Fibroblast of lung (primary cell): ENCODE results near the gene SLC25A3.

Experiments
- EZH2 ChIP-seq: IDR thresholded peaks from 2 replicates; pipeline ENCODE4 v1.5.1; 2012; ENCODE audit warnings: low read length, control low read depth, mild to moderate bottlenecking; ENCODE audit errors: missing control alignments
- TF ChIP-seq, protein P1 (sequence below), 2 donors: IDR thresholded peaks in 1 of 2; conservative IDR thresholded peaks in 1 of 2; 1 replicate in 1 of 2; 2 replicates in 1 of 2; pipeline ENCODE4 v1.5.1; 2011 to 2012; ENCODE audit warnings: low read length in 2 of 2, control low read depth in 1 of 2, inconsistent platforms in 1 of 2, low read depth in 1 of 2, mild to moderate bottlenecking in 1 of 2

DNA sequence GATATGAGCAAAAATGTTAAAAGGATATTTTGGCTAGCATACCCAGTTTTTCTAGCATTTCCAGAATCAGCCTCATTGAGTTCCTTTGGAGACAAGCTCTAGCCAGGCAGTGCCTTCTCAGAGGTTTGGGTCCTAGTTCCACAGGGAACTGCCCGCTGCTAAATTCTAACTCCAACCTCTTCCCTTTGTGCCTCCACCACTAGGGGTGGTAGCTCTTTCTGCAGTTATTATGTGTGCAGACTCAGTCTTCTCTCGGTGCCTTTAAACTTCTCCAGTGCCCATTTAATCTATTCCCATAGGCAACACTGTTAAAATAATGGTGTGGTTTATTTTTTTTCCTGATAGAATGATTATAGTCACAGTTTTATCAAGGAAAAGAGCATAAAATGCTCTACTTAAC is 21.5 kb upstream of the SLC25A3 start:
- TF ChIP-seq, protein P1, sequence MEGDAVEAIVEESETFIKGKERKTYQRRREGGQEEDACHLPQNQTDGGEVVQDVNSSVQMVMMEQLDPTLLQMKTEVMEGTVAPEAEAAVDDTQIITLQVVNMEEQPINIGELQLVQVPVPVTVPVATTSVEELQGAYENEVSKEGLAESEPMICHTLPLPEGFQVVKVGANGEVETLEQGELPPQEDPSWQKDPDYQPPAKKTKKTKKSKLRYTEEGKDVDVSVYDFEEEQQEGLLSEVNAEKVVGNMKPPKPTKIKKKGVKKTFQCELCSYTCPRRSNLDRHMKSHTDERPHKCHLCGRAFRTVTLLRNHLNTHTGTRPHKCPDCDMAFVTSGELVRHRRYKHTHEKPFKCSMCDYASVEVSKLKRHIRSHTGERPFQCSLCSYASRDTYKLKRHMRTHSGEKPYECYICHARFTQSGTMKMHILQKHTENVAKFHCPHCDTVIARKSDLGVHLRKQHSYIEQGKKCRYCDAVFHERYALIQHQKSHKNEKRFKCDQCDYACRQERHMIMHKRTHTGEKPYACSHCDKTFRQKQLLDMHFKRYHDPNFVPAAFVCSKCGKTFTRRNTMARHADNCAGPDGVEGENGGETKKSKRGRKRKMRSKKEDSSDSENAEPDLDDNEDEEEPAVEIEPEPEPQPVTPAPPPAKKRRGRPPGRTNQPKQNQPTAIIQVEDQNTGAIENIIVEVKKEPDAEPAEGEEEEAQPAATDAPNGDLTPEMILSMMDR (conservative IDR thresholded peaks at IDR 0.05 in 1 of 2, IDR thresholded peaks at IDR 0.05 in 1 of 2; ENCODE audit: low read depth in 1 of 2, low read length in 2 of 2), result peak; percentile 20 to 47
- no peak for TF ChIP-seq EZH2
